Sigmoid colon (tissue), 7 donors: ENCODE results near the gene NAA50. TPM values are rescaled to one million over a fixed set of nuclear protein-coding genes. Genes with fewer than 3 reads are reported as not detected.

Experiments used
- DNase-seq: peaks from one replicate; pipeline ENCODE4 v3.0.0-alpha.2; 2019
- H3K27ac ChIP-seq, 4 donors: fragments of 200-600 bp; sonication (generic); one replicate each; pipeline ENCODE4 v1.5.1; 2016 to 2019; ENCODE audit warnings: mild to moderate bottlenecking in 1 of 4
- H3K27me3 ChIP-seq, 3 donors: fragments of 200-600 bp; sonication (generic); one replicate each; pipeline ENCODE4 v1.5.1; 2019; ENCODE audit warnings: mild to moderate bottlenecking in 1 of 3
- H3K36me3 ChIP-seq, 4 donors: fragments of 200-600 bp; sonication (generic); one replicate each; pipeline ENCODE4 v1.5.1; 2016 to 2019
- H3K4me1 ChIP-seq, 4 donors: fragments of 200-600 bp; sonication (generic); one replicate each; pipeline ENCODE4 v1.5.1; 2017 to 2019
- H3K4me3 ChIP-seq, 4 donors: fragments of 200-600 bp; sonication (generic); one replicate each; pipeline ENCODE4 v1.5.1; 2017 to 2019; ENCODE audit warnings: mild to moderate bottlenecking in 2 of 4, moderate library complexity in 1 of 4
- H3K9me3 ChIP-seq, 4 donors: fragments of 200-600 bp in 3 of 4; sonication (generic) in 3 of 4; one replicate each; pipeline versions ENCODE4 v1.5.1 to v1.6.1; 2013 to 2019
- EP300 ChIP-seq, 4 donors: sonication (generic); formaldehyde crosslinking; IDR thresholded peaks; one replicate each; pipeline ENCODE4 v1.6.1; 2017; ENCODE audit warnings: antibody characterized with exemption in 4 of 4
- POLR2A ChIP-seq, 2 donors: fragments of 450-650 bp; IDR thresholded peaks; one replicate each; pipeline ENCODE4 v1.6.1; 2016; ENCODE audit warnings: antibody characterized with exemption in 2 of 2, mild to moderate bottlenecking in 2 of 2, moderate library complexity in 2 of 2
- POLR2AphosphoS5 ChIP-seq, 4 donors: sonication (generic); formaldehyde crosslinking; IDR thresholded peaks; one replicate each; pipeline ENCODE4 v1.6.1; 2017; ENCODE audit warnings: antibody characterized with exemption in 4 of 4
- WGBS, 2 donors: extraction: QIAGEN DNeasy Blood & Tissue Kit; methylation state at CpG; one replicate each; pipeline ENCODE4 v1.1.7; 2013; 5-methylcytosine and 5-hydroxymethylcytosine counted together
- intact Hi-C: fragments of 100-400 bp; cut with DNase I; formaldehyde crosslinking; loops from one replicate; pipeline ENCODE4 v1.15.1; 2023
- polyA plus RNA-seq, 3 donors: library from polyadenylated mRNA; stranded (reverse); fragments of 200-250 nt; gene quantifications; one replicate each; pipeline ENCODE4 v1.2.3, GENCODE V29; 2013
- total RNA-seq, 4 donors: library from RNA; depleted of rRNA; stranded (reverse); fragments of >200 nt; gene quantifications; one replicate each; pipeline ENCODE4 v1.1.0, GENCODE V29; 2016
- TF ChIP-seq, protein P1 (sequence below), 4 experiments: fragments of 450-650 bp in 3 of 4; fragments of 200-600 bp in 1 of 4; IDR thresholded peaks; one replicate each; pipeline ENCODE4 v1.5.1; 2016 to 2019; ENCODE audit warnings: antibody characterized with exemption in 4 of 4, mild to moderate bottlenecking in 3 of 4, moderate library complexity in 2 of 4
- donor health status: healthy with polysubstance abuse.
- donor health status: Bipolar disorder and iron deficiency.
- donor health status: healthy.

NAA50 gene
- total and polyA plus RNA-seq, 7 donors: 29.4 to 89.9 (median 64.1) TPM

DNA sequence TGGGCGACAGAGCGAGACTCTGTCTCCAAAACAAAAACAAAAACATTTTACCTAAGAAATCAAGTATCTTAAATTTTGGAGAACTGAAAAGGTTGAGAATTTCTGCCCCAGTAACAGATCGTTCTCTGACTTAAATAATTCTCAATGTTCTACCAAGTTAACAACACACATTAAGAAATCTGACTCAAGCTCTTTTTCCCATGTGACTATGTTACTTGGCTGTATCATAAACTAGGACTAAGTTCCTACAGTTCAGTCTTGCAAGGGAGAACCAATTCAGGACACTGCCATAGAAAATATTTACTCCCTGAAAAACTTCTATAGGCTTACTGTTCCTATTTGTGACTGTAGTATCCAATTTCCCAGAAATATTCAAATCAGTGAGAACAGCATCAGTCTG, 28.7 kb downstream of the NAA50 start:
- H3K27ac ChIP-seq: no peak overlapping the region
- 93 to 97% methylated on average over 3 of the region's 3 CpGs for WGBS, 2 donors
- no peaks in the 10 kb centered on the region for H3K27me3 ChIP-seq
- DNase-seq: no peak
- H3K9me3 ChIP-seq: no peaks in the 10 kb centered on the region
- H3K4me1 ChIP-seq: no peaks in the 10 kb centered on the region
- TF ChIP-seq POLR2AphosphoS5 (IDR thresholded peaks at IDR 0.05) (no peak), EP300 (IDR thresholded peaks at IDR 0.05) (no peak), POLR2A (IDR thresholded peaks at IDR 0.05) (no peak)
- TF ChIP-seq, protein P1, sequence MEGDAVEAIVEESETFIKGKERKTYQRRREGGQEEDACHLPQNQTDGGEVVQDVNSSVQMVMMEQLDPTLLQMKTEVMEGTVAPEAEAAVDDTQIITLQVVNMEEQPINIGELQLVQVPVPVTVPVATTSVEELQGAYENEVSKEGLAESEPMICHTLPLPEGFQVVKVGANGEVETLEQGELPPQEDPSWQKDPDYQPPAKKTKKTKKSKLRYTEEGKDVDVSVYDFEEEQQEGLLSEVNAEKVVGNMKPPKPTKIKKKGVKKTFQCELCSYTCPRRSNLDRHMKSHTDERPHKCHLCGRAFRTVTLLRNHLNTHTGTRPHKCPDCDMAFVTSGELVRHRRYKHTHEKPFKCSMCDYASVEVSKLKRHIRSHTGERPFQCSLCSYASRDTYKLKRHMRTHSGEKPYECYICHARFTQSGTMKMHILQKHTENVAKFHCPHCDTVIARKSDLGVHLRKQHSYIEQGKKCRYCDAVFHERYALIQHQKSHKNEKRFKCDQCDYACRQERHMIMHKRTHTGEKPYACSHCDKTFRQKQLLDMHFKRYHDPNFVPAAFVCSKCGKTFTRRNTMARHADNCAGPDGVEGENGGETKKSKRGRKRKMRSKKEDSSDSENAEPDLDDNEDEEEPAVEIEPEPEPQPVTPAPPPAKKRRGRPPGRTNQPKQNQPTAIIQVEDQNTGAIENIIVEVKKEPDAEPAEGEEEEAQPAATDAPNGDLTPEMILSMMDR (IDR thresholded peaks at IDR 0.05): no peak
- intact Hi-C loops: no loop called here
- peaks cover 0 to 42% (median 15%) of the 10 kb centered on the region in 4 donors for H3K36me3 ChIP-seq
- no peak overlapping the region for H3K4me3 ChIP-seq

GRCh38 chr3:113714702-113715101, 31.3 kb downstream of the NAA50 start:
- Histone ChIP-seq H3K36me3 (peaks cover 0 to 16% (median 0%) of the 10 kb centered on the region in 4 donors), H3K27me3 (no peaks in the 10 kb centered on the region), H3K9me3 (no peaks in the 10 kb centered on the region), H3K4me1 (no peaks in the 10 kb centered on the region), H3K27ac (no peak overlapping the region), H3K4me3 (no peak overlapping the region)
- DNase-seq: no peak
- TF ChIP-seq, protein P1 (IDR thresholded peaks at IDR 0.05): no peak
- no peak for TF ChIP-seq POLR2A (IDR thresholded peaks at IDR 0.05)
- no peak for TF ChIP-seq POLR2AphosphoS5 (IDR thresholded peaks at IDR 0.05)
- TF ChIP-seq EP300 (IDR thresholded peaks at IDR 0.05): no peak
- intact Hi-C loops: no loop called here
- WGBS, 2 donors: 68 to 80% methylated on average over 1 of the region's 1 CpG

DNA sequence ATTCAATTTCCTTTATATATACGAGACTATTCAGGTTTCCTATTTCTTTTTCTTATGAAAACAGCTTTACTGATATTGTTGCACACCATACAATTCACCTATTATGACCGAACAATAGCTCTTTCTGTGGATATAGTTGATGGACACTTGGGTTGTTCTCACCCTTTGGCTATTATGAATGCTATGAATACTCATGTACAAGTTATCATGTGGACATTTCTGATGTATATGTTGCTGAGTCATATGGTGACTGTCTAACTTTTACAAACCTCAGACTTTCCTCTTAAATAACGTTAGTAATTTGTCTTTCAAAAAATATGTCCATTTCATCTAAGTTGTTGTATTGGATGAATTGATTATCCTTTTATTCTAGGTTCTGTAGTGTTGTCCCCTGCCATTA, 33.9 kb downstream of the NAA50 start:
- no peaks in the 10 kb centered on the region for H3K36me3 ChIP-seq
- H3K4me3 ChIP-seq: no peak overlapping the region
- no peaks in the 10 kb centered on the region for H3K9me3 ChIP-seq
- no peak for DNase-seq
- no peaks in the 10 kb centered on the region for H3K4me1 ChIP-seq
- WGBS, 2 donors: 24 to 50% methylated on average over 3 of the region's 3 CpGs
- TF ChIP-seq POLR2AphosphoS5 (IDR thresholded peaks at IDR 0.05) (no peak), EP300 (IDR thresholded peaks at IDR 0.05) (no peak), POLR2A (IDR thresholded peaks at IDR 0.05) (no peak)
- TF ChIP-seq, protein P1 (IDR thresholded peaks at IDR 0.05): no peak
- intact Hi-C loops: no loop called here
- H3K27ac ChIP-seq: no peak overlapping the region
- no peaks in the 10 kb centered on the region for H3K27me3 ChIP-seq

DNA sequence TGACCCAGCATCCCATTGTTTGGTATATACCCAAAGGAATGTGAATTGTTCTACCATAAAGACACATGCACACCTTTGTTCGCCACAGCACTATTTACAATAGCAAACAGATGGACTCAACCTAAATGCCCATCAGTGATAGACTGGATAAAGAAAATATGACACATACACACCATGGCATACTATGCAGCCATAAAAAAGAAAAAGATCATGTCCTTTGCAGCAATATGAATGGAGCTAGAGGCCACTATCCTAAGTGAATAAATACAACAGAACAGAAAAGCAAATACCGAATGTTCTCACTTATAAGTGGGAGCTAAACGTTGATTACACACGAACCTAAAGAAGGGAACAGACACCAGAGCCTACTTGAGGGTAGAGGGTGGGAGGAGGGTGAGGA, 38.2 kb downstream of the NAA50 start:
- WGBS, 2 donors: 94 to 95% methylated on average over 4 of the region's 4 CpGs
- no peak overlapping the region for H3K27ac ChIP-seq
- no peaks in the 10 kb centered on the region for H3K36me3 ChIP-seq
- no peak overlapping the region for H3K4me3 ChIP-seq
- intact Hi-C loops: no loop called here
- no peaks in the 10 kb centered on the region for H3K4me1 ChIP-seq
- H3K27me3 ChIP-seq: no peaks in the 10 kb centered on the region
- DNase-seq: no peak
- no peaks in the 10 kb centered on the region for H3K9me3 ChIP-seq
- no peak for TF ChIP-seq POLR2A (IDR thresholded peaks at IDR 0.05)
- no peak for TF ChIP-seq EP300 (IDR thresholded peaks at IDR 0.05)
- TF ChIP-seq POLR2AphosphoS5 (IDR thresholded peaks at IDR 0.05): no peak
- TF ChIP-seq, protein P1 (IDR thresholded peaks at IDR 0.05): no peak

DNA sequence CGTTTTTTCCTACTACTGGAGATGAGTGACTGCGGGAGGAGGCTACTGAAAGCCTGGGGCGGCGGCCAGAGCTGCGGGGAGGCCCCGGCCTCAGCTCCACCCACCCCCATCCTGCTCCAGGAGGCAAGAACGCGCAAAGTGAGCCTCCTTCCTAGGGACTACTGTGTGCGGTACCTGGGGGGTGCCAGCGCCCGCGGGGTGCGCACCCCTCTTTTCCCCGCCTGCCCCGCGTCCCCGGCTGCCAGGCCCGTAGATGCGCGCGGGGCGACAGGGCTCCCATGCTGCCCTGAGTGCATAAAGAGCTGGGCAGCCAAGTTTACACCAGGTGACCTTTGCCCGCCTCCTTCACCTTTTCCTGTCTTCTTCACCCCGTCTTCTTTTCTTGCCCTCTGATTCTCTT, 47.1 kb downstream of the NAA50 start:
- no peaks in the 10 kb centered on the region for H3K36me3 ChIP-seq
- no peak for DNase-seq
- 12 to 32% methylated on average over 24 of the region's 24 CpGs for WGBS, 2 donors

More for the DNA sequence above, 47.1 kb downstream of the NAA50 start:
- Histone ChIP-seq H3K27ac (peak overlapping the region; percentile 91 to 100 (median 100)), H3K9me3 (no peaks in the 10 kb centered on the region), H3K4me3 (peak overlapping the region in 3 of 4 donors; percentile 27 to 34 (median 30)), H3K4me1 (peaks cover 0 to 28% (median 27%) of the 10 kb centered on the region in 4 donors), H3K27me3 (no peaks in the 10 kb centered on the region)
- TF ChIP-seq EP300 (IDR thresholded peaks at IDR 0.05) (no peak), POLR2AphosphoS5 (IDR thresholded peaks at IDR 0.05) (no peak), POLR2A (IDR thresholded peaks at IDR 0.05) (no peak)
- TF ChIP-seq, protein P1 (IDR thresholded peaks at IDR 0.05): no peak
- intact Hi-C loops: loop anchor here (5.0 kb wide), 2 partner anchors 67 to 182 kb away; partner anchors contain the start of gene SPICE1
